Inflammatory macrophage treated with lipopolysaccharide for 1 hour (primary cell): ENCODE results near the gene TBX10.
A peak's percentile ranks its signal among the peaks of the same experiment; 100 is the strongest.
"Not testable (repeated sequence)": the region's sequence is repeated elsewhere in the genome, so short reads cannot be mapped to it uniquely, and the experiment has no call there.

ENCODE experiments used
- DNase-seq, 2 donors: peaks; one replicate each; pipeline ENCODE4 v3.0.0-alpha.2; 2020 to 2022

The TBX10 gene

DNA sequence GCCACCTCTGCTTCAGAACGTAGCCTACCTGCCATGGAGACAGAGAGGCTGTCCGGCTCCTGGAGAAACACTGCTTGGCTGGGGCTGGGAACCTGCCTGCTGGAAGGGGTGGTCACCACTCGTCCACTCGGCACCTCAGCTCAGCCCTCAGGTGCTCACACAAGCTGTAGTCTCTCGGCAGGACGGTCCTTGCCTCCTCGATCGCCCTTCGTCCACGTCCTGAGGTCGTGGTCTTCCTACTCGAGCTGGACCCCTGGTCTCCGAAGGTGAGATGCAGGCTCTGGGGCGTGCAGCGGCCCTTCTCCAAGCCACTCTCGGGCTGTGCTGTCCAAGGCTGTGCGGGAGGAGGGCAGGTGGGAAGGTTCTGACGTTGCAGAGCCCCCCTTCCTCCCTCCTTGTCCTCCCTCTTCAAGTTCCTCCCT is at the start of gene TBX10:
Gene TBX10 (minus strand): TSS at position 326 of the 422 bp plus-strand sequence. CDS start 291 bp downstream, at position 35.
- DNase-seq = no peak

DNA sequence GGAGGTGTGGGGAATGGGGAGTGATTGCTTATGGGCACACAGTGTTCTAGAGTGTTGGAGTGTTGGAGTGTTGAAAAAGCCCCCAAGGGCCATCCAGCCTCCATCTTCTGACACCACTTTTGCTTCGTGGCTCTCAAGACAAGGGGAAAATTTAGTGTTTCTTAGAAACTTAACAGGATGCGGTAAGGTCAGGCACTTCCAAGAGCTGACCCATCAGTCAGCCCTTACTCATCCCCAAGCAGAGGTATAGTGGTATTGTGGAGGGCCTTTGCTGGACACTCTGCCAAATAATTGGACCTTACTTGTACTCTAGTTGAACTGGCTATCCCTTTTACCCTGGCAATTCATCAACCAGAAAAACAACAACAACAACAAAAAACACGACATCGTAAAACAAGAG is 49.6 kb upstream of the TBX10 start:
- DNase-seq = no peak

DNA sequence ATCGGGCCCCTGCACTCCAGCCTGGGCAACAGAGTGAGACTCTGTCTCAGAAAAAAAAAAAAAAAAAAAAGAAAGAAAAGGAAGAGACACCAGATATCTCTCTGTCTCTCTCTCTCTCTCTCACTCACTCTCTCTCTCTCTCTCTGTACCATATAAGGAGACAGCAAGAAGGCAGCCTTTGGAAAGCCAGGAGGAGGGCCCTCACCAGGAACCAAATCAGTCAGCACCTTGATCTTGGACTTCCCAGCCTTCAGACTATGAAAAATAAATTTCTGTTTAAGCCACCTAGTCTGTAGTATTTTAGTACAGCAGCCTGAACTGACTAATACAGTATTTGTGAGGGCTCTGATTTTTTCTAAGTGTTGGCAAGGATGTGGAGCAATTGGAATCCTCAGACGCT is 48.4 kb upstream of the TBX10 start:
- DNase-seq = no peak

DNA sequence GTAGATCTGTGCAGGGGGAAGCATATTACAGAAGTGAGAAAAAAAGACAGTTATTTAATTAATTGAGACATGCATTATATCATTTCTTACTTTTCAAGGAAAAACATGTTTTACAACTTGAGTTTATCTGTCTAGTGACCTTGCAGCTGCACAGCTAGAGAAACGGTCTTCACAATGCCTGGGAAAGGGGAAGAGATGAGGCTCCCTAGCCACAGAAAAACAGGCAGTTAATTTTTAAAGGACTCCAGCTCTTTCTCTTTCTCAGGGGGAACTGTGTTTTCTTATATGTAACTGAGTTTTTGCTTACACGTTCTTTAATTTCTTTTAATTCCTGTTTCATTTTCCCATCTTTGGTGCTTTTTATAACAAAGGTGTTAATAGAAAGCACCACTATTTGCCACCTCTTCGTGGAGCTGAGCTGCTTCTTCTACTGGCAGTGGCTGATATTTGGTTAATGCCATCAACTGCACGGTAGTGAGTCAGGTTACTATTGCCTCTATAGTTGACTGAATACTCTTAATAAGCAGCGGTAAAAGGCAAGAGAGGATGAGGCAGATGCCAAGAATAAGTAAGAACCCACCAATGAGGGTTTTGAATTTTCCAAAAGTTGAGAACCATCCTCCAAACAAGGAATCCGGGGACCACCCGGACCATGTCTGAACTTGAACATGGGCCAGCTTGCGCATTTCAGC is 46.2 kb upstream of the TBX10 start:
- DNase-seq = peak in 1 of 2 donors; percentile 3

DNA sequence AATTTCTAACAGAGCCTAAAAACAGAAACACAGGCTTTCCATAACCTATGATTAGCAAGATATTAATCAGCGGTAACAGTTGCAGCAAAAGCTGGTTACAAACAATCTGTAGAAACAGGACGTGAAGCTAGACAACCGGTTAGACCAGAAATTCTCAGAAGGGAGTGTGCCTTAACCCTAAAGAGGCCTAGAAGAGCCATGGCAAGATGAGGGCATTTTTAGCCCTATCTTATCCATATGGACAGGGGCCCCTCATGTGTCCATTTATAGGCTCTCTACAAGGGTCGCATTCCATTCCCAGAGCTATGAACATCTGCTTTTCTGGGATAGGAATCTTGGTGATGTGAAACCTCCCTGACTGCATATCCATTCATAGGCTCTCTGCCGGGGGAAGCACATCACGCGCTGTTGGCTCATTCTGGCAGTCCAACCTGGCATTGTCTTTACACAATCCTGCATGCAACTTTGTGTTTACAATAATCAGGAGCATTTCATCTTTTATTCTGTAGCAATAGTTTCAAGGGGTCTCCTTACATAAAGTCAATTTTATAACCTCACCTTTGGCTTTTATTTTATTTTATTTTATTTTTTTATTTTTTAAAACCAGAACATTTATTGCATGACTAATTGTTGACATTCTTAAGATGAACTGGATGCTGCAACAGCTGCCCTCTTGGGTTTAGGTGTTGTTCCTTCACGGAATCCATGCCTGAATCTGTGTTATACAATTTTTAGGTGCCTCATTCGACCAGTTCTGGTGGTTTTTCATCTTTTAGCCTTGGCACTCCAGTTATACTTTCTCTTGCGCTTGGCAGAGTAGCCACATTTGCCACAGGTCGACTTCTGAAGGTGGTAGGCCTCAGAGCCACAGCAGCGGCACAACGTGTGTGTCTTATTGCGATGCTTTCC is 42.8 kb upstream of the TBX10 start:
- DNase-seq = not testable (repeated sequence)

DNA sequence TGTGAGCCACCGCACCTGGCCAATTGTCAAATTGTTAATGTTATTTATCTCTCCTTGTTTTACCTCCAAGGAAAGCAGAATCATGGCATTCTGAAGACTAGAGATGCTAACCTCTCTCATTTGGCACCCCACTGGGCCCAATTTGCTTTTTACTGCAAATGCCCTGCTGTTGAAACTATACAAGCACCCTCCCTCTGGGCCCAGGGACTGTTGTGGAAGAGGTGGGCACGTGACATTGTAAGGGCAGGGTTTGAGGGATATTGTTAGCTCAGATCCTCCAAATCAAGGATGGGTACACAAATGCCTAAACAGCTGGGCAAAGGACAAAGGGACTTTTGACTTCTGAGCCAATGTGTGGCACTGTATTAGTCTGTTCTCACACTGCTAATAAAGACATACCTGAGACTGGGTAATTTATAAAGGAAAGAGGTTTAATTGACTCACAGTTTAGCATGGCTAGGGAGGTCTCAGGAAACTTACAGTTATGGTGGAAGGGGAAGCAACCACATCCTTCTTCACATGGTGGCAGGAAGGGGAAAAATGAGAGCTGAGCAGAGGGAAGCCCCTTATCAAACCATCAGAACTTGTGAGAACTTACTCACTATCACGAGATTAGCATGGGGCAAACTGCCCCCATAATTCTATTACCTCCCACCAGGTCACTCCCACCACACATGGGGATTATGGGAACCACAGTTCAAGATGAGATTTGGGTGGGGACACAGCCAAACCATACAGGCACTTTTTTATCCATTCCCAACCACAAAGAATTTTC is 41.3 kb upstream of the TBX10 start:
- no peak for DNase-seq

DNA sequence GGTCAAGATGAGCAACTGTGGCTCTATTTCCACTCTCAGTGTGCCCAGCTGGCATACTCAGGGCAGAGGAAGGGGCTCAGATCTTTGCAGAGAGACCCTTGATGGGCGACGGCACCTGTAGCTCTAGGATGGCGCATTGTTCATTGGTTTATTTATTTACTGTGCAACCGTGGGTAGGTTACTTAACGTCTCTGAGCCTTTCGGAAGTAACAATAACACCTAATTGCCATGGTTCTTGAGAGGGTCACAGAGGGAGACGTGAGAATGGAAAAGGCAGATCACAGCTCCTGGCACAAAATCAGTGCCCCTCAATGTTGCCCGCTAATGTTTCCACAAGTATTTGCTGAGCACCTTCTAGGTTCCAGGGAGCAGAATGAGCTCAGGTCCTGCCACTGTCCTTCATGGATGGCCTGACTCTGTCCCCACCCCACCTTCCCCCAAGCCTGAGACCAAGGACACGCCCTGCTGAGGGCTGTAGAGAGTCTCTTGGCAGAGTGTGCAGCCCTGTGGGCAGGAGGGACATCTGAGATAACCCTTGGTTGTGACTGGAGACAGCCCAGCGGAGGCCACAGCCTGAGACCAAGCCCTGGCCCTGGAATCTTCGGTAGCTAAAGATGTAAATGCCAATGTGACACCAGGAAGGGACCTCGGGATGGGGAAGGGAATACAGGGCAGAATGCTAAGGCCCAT is 35.6 kb upstream of the TBX10 start:
- no peak for DNase-seq

DNA sequence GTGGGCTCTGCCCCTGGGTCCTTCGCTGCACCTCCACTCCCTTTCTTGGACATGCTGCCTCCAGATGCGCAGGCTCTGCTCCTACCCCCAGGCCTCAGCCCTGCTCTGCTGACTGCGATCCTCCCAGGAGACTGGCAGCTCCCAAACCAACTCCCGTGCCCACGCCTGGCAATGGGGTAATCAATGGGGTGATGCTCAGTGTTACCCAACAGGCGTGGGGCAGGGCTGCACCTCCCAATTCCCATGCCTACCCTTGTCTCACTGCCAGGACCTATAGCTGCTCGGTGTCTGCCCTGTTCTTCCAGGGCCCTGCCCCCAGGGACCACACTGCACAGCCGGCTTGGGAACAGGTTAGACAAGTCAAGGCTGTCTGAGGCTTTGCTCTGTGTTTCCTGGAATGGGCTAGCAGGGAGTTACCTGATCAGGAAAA is 34.9 kb upstream of the TBX10 start, which contains the start of gene ALDH3B2:
Gene ALDH3B2 (minus strand): TSS at position 182 of the 430 bp plus-strand sequence. CDS start 7,688 bp downstream, outside the sequence.
- no peak for DNase-seq

DNA sequence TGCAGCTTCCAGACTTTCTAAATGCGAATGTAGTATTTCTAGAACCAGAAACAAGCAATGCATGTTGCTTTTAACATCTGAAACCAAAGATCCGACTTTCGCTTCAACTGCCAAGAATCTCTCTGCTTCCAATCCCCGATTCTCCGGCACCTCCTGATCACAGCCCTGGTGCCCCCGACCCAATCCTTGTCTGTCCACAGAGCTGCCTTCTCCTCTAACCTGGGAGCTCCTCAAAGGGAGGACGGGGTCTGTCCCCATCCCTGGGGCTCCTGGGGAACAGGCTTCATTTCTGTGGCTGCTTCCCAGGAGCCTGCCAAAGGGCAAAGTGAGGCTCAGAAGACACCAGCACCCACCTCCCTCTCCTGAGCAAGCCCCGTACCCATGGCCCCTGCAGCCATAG is 34.3 kb upstream of the TBX10 start:
- DNase-seq = no peak

DNA sequence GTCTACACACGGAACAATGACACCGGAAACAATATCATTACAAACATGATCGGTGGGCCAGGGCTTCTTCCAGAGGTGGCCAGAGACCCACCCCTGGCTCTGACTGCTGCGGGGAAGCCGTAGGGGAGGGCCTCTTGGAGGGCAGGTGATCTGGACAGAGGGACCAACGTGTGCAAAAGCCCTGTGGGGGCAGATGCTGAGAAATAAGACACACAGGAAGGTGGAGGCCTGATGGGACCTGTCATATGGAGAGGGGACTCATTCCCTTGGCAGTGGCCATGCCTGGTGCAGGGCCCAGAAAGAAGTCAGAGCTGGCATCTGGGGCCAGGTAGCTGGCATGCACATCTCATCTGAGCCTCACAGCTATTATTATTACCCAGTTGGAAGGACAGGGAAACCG is 33.8 kb upstream of the TBX10 start:
- no peak for DNase-seq

DNA sequence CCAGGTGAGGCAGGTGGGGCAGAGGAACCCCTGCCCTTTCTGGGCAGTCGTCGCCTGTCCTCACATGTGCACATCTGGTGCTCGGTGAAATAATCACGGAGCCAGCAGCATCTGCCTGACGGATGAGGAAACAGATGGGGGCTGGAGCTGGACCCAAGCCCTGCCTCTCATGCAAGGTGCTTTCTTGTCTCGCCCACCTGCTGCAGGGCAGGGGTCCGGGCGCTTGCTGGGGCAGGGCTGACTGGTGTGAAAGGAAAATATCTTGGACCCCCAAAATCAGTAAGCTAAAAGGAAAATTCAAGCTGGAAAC is 31.6 kb upstream of the TBX10 start:
- DNase-seq = no peak

DNA sequence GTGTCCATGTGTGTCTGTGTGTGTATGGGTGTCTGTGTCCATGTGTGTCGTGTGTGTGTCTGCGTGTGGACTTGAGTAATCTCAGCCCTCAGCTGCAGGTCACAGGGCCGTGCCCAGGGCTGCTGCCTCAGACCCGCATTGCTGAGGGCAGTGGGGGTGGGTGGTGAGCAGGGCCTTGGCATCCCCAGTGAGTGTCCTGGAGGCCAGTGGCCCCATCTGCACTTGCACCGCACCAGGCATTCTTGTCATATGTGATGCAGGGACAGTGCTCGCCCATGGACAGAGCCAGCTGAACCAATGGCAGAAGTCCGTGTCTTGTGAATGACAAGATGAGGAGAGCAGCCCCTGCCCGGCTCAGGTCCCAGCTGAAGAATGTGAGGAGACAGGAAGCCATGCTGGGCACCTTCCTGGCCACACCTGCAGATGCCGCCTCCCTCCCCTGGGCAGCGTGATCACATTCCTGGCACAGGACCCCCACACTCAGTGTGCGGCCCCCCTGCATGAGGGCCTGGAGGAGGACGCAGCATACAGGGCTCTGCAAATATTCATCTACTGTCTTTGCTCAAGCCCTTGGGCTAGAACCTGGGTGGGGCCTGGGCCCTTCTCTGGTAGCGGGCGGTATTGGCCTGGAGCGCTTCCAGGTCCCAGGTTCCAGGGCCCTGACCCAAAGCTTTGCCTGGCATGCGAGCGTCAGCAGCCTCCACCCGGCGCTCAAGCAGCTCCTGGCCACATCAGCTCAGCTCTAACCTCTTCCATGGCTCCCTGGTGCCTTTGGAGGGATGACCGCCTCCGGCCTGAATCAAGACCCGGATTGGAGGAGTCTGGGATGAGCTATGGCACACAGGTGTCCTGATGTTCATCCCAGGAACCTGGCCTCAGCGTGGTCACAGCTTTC is 31.0 kb upstream of the TBX10 start:
- DNase-seq = no peak

DNA sequence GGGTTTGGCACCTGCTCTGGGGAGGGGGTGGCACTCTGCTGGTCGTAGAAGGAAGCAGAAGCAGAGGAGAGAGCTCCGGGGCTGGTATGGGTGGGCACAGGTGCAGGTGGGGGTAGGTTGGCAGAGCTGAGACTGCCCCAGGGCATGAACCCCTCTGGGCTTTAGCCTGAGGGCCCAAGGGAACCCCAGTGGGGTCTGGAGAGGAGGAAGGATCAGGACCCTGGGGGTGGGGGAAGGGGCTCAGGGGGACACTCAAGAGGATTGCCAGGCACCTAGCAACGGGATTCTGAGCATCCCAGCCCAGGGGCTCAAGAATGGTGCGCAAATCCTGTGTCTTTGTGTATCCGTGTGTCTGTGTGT is 28.6 kb upstream of the TBX10 start:
- DNase-seq = no peak

DNA sequence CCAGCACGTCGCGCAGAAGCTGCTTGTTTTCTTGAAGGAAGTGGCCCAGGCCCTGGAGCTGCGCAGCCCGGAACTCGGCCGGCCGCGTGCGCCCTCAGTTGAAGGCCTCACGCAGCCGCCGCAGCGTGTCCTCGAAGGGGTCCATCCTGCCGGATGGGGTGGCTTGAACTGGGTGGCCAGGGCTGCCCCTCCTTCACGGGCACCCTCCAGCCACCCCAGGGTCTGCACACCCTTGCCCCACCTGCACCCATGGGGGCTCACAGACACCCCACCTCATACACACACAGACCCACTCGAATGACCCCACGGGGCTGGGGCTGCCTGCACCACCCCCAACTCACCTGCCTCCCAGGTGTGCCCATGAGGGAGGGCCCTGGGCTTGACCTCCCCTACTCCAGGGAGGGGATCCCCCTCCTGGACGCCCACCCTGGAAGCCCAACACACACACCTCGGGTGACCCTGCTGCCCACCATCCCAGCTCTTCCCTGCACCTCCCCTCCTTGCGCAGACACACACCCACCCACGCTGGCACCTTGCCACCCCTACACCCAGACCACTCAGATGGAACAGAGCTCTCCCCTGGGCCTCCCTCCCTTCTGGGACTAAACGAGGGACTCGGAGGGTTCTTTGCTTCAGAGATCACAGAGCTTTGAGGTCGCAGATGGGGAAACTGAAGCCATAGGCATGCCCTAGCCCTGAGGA is 28.1 kb upstream of the TBX10 start:
- DNase-seq = no peak

DNA sequence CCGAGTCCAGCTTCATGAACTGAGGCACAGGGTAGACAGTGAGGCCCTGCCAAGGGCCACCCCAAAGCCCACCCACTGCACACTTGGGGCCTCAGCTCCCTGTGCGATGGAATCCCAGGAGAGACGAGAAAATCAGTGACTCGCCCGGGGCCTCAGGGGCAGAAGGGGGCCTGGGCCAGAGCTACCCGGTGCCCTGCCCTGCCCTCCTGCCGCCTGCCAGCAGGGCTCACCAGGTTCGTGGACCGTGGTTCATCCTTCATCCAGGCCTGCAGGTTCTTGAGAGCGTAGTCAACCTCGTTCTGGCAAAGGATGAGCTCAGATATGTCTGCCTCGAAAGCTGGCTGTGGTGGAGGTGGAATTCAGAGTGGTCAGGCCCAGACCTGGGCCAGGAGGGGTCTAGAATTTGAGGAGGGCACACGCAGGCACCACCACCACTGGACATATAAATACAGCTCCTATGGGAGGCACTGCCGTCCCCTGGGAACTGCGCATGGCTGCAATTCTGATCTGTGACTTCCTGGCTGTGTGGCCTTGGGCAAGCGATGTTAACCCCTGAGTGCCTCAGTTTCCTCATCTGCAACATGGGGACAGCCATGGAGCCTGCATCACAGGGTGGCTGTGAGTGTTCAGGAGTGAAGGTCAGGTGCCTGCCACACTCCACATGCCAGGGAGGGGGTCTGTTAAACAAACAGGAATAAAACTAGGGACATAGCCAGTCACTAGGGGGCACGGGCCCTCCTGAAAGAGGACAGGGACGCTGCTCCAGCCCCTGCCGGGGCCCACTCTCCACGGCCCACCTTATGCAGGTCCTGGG is 27.3 kb upstream of the TBX10 start:
- DNase-seq = no peak

DNA sequence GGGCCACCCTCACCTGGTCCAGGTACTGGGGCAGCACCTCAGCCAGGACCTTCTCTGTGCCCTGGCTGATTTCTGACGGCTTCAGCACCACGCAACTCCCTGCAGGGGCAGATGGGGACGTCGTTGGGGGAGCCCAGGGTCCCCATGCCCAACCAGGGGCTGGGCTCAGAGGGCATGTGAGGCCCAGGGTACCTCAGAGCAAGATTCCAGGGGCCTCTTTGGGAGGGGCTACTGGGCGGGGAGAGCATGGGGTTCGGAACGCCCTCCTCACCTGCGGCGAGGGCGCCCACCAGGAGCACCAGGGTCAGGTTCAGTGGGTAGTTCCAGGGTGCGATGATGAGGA is 26.7 kb upstream of the TBX10 start:
- DNase-seq = no peak

DNA sequence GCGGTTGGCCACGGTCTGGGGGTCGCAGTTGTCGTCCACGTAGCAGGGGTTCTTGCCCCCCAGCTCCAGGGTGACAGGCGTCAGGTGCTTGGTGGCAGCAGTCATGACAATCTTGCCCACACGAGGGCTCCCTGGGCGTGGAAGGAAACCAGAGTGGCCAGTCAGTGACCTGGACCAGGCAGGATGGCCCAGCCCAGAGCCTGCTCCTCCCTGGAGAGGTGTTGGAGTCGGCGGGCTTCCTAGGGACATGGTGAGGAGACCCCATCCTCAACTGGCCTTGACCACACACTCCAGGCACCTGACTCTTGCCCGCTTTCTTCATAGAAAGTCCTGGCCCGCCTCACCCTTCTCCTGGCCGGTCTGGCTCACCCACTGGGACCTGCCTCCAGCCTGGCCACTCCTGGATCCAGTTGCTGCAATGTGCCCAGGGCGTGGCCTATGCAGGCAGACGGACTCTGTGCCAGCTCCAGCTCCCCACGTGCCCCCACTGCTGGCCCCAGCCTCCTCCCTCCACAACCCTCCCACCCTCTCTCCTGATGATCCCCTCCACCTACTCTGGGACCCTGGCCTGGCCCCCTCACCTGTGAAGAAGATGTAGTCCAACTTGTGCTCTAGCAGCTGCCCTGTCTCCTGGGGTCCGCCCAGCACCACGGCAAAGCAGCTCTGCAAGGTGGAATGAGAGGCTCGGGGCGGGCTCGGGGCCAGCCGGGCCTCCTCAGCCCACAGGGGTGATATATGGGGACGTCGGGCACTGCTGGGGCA is 26.2 kb upstream of the TBX10 start:
- no peak for DNase-seq

DNA sequence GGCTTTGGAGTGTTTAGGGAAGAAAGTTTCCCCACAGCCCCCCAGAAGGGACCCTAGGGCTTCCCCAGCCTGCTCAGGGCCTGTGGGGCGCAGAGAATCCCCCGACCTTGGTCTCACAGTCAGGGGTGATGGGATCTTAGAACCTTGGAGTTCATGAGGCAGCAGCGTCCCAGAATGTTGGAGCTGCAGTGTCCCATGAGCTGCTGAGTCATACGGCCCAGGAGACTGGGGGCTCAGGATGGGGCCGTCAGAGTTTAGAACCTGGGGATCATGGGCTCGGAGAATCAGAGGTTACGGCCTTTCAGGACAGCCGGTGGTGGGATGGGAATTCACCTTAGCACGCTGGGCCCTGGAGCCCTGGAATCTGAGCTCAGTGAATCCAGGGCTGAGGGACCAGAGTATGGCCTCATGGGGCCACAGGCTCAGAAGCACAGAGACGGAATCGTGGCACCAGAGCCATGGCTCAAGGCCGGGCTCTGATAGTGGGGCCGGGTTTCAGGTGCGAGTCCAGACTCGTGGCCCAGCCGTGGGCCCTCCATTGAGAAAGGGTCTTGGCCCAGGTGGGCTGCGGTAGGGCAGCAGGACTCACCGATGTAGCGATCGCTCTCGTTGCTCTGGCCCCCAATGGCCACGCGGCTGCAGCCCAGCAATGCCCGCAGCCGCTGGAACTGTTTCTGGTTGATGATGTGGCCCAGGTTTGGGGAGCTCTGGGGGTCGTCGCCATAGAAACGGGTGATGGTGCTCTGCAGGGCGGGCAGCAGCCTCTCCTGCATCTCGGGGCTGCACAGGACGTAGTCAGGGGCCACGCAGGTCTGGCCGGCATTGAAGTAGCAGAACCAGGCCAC is 25.4 kb upstream of the TBX10 start:
- DNase-seq = no peak

DNA sequence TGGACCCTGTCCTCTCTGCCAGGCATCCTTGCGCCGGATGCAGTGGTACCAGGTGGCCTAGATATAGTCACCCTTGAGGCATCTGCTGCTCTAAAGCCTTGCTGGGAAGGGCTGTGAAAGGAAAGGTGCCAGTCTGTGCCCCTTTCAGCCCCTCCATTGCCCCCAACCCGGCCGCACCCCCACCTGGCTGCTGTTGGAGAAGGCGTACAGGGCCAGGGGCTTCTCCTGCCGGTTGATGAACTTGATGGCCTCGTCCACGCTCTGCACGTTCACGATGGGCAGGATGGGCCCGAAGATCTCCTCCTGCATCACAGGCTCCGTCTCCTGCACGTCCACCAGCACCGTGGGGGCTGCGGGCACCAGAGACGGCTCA is 24.6 kb upstream of the TBX10 start:
- no peak for DNase-seq
